GM12864 (cell line): ENCODE results near the gene WEE1.

Source experiments
- DNase-seq: peaks from one replicate; pipeline ENCODE4 v3.0.0-alpha.2; 2011; ENCODE audit warnings: low read depth
- H3K4me3 ChIP-seq: 2 replicates; pipeline ENCODE4 v1.5.1; 2011; ENCODE audit warnings: mild to moderate bottlenecking, low read depth, low read length, control low read depth
- TF ChIP-seq, protein P1 (sequence below): IDR thresholded peaks from 2 replicates; pipeline ENCODE4 v1.5.1; 2011; ENCODE audit warnings: low read depth, mild to moderate bottlenecking, moderate library complexity, low read length, control low read depth, inconsistent platforms; ENCODE audit errors: missing control alignments

Gene WEE1

GRCh38 chr11:9566561-9567063 is 6.9 kb upstream of the WEE1 start:
- TF ChIP-seq, protein P1, sequence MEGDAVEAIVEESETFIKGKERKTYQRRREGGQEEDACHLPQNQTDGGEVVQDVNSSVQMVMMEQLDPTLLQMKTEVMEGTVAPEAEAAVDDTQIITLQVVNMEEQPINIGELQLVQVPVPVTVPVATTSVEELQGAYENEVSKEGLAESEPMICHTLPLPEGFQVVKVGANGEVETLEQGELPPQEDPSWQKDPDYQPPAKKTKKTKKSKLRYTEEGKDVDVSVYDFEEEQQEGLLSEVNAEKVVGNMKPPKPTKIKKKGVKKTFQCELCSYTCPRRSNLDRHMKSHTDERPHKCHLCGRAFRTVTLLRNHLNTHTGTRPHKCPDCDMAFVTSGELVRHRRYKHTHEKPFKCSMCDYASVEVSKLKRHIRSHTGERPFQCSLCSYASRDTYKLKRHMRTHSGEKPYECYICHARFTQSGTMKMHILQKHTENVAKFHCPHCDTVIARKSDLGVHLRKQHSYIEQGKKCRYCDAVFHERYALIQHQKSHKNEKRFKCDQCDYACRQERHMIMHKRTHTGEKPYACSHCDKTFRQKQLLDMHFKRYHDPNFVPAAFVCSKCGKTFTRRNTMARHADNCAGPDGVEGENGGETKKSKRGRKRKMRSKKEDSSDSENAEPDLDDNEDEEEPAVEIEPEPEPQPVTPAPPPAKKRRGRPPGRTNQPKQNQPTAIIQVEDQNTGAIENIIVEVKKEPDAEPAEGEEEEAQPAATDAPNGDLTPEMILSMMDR: no peak
- H3K4me3 ChIP-seq: no peak overlapping the region
- no peak for DNase-seq

- TF ChIP-seq, protein P1: no peak
- DNase-seq: no peak
- H3K4me3 ChIP-seq: no peak overlapping the region
These were observed 6.1 kb upstream of the WEE1 start for GRCh38 chr11:9567401-9567800.

- H3K4me3 ChIP-seq: no peak overlapping the region
- TF ChIP-seq, protein P1: no peak
- no peak for DNase-seq
These were observed 5.2 kb upstream of the WEE1 start for GRCh38 chr11:9568161-9568853.

GRCh38 chr11:9568854-9569587 is 4.4 kb upstream of the WEE1 start:
- TF ChIP-seq, protein P1: no peak
- no peak overlapping the region; the same call in 1 of the 2 replicates for H3K4me3 ChIP-seq
- no peak for DNase-seq

DNA sequence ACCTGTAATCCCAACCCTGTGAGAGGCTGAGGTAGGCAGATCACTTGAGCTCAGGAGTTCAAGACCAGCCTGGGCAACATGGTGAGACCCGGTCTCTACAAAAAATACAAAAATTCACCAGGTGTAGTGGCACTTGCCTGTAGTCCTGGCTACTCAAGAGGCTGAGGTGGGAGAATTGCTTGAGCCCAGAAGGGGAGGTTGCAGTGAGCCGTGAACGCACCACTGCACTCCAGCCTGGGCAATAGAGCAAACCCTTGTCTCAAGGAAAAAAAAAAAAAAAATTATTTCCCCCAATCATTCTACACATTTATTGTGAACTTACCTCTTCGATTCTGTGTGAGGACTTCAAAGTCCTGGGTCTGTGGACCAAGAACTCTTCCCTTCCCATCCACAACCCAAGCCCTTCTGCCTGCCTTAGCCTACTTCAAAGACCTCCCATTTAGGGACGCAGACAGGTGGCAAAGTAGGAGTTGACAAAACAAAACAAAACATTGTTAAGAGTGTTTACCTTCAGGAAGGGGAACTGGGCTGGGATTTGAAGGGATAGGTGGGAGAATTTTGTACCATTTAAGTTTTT is 3.8 kb upstream of the WEE1 start:
- no peak for DNase-seq
- no peak overlapping the region for H3K4me3 ChIP-seq
- TF ChIP-seq, protein P1: no peak

DNA sequence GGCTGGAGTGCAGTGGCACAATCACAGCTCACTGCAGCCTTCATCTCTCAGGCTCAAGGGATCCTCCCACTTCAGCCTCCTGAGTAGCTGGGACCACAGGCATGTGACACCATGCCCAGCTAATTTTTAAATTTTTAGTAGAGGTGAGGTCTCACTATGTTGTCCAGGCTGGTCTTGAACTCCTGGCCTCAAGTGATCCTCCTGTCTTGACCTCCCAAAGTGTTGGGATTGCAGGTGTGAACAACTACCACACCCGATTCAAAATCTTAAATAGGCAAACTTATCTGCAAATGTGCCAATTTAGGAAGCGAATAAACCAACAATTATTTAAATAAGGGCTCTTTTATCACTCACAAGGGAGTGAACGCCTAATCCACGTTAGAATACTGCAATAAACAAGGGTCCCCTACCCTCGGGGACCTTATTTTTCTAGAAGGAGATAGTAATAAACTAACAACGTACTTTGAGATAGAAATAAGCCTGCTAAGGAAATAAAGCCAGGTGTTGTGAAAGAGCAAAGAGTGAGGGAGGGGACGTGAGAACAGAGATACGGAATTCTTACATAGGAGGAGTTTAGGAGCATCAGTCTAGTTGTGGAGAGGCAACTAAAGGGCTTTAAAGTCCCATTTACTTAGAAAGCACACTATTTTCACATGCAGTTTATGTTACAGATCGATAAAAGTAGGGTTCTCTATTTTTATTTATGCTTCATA is 3.0 kb upstream of the WEE1 start:
- no peak overlapping the region for H3K4me3 ChIP-seq
- TF ChIP-seq, protein P1: no peak
- DNase-seq: no peak
